HK-2 (cell line): ENCODE results near the gene ILF3.

Source experiments
- DNase-seq: peaks from one replicate; pipeline ENCODE4 v3.0.0-alpha.2; 2018; ENCODE audit not compliant: unreplicated experiment

Gene ILF3

GRCh38 chr19:10695401-10696398 is 41.6 kb downstream of the ILF3 start:
- DNase-seq, result peak; percentile 83

- peak; percentile 59 for DNase-seq
These were observed 45.6 kb downstream of the ILF3 start for GRCh38 chr19:10699650-10700335.

DNA sequence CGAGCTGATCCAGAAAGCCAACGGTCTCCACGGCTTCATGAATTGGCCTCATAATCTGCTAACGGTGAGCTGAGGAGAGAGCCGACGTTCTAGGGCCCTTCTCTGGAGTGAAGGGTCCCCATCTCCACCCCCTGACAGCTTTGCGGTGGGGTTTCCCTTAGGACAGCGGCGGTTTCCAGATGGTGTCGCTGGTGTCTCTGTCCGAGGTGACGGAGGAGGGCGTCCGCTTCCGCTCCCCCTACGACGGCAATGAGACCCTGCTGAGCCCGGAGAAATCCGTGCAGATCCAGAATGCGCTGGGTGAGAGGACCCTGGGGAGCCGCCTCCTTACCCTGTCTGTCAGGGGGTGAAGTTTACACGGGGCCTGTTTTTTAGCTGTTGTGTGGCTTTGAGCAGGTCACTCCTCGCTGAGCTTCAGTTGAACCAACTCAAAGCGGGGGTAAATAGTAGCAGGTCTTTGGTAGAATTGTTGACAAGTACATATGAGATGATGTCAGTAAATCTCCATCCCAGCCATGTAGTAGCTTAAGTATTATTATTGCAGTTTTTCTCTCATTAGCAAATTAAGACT is 47.9 kb downstream of the ILF3 start:
- DNase-seq, result no peak

GRCh38 chr19:10706990-10707389 is 52.8 kb downstream of the ILF3 start:
- no peak for DNase-seq

DNA sequence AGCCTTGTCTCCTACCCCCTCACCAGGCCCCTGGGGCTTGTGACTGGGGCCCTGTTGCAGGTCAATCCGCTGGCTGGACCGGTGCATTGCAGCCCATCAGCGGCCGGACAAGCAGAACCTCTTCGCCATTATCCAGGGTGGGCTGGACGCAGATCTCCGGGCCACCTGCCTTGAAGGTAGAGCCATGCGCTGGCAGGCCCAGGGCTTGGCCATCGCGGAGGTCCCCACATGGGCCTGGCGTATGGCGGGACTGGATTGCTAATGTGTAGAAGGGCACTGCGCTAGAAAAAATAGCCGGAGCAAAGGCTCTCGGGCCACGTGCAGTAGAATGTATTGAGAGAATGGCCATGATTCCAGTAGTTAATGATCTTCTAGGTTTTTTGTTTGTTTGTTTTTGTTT is 53.3 kb downstream of the ILF3 start:
- no peak for DNase-seq

GRCh38 chr19:10708291-10708690 is 54.1 kb downstream of the ILF3 start:
- no peak for DNase-seq

GRCh38 chr19:10712045-10712444 is 57.9 kb downstream of the ILF3 start:
- DNase-seq, result no peak

DNA sequence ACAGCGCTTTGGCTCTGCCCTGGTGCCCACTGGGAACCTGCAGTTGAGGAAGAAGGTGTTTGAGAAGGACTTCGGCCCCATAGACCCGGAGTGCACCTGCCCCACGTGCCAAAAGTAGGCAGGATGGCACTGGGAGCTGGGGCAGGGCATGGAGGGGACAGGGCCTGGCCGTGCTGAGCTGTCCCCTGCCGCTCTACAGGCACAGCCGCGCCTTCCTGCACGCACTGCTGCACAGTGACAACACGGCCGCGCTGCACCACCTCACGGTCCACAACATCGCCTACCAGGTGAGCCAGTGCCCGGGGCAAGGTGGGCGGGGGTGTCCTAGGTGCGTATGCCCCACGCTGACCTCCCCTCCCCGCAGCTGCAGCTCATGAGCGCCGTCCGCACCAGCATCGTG is 58.6 kb downstream of the ILF3 start:
- no peak for DNase-seq

DNA sequence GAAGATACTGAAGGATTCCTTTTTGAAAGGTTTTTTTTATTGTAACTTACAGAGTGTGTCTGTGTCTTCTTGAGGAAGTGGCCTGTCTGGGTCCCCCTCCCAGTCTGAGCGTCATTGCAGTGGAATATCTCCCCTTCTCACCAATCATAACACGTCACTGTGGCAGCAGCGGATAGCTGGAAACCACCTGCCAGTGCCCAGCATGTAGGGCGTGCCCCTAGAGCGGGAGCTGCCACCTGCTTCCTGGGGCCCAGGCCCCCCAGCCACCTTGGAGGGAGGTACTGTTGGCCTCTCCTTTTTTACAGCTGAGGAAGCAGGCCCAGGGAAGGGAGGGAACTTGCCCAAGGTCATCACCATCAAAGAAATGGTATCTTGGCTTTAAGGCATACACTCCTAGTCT is 59.2 kb downstream of the ILF3 start:
- no peak for DNase-seq

DNA sequence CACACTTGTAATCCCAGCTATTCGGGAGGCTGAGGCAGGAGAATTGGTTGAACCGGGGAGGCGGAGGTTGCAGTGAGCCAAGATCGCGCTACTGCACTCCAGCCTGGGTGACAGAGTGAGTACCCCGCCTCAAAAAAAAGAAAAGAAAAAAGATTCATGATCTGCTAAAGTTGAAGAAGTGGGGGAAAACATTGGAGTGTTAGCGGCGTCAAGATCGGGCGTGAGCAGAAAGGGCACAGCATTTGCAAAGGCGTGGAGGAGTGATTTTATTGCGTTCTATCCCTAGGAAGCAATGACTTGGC is 62.9 kb downstream of the ILF3 start:
- no peak for DNase-seq

DNA sequence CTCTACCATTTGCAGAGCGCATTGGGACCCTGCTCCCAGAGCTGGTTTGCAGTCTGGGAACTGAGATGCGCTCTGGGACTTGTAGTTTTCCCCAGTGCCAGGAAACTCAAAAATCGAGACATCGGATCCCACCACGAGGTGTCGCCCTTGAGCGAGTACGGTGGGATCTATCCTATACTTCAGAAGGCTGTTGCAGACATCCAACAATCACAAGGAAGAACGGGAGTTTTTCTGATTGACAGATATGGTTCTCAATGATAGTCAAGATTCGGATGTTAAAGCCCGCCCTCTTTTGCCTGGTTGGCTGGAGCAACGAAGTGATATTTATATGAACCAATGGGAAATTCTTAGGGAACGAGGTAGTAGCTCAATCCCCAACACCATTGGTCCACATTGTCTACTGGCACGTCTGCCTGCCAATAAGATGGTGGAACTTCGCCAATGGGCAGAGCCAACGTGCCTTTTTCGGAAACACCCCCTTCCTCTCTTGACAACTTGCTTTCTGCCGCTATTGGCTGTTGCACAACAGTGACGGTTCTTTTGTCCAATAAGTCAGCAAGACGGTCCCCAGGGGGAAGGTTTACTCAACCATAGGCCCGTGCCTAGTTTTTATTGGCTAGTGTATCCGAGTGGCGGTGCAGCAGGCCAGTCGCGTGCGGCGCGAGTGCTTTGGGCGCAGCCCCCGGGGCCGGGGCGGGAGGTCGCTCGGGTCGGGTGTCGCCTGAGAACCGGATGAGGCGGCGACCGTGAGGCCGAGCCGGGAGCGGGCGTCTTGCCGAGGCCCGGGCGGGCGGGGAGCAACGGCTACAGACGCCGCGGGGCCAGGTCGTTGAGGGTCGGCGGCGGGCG is 63.4 kb downstream of the ILF3 start, which contains the start of gene DNM2:
TSS of gene DNM2 (plus strand) at position 724 of the 849 bp plus-strand sequence. CDS start 164 bp downstream, outside the sequence.
- DNase-seq, result peak; percentile 98

DNA sequence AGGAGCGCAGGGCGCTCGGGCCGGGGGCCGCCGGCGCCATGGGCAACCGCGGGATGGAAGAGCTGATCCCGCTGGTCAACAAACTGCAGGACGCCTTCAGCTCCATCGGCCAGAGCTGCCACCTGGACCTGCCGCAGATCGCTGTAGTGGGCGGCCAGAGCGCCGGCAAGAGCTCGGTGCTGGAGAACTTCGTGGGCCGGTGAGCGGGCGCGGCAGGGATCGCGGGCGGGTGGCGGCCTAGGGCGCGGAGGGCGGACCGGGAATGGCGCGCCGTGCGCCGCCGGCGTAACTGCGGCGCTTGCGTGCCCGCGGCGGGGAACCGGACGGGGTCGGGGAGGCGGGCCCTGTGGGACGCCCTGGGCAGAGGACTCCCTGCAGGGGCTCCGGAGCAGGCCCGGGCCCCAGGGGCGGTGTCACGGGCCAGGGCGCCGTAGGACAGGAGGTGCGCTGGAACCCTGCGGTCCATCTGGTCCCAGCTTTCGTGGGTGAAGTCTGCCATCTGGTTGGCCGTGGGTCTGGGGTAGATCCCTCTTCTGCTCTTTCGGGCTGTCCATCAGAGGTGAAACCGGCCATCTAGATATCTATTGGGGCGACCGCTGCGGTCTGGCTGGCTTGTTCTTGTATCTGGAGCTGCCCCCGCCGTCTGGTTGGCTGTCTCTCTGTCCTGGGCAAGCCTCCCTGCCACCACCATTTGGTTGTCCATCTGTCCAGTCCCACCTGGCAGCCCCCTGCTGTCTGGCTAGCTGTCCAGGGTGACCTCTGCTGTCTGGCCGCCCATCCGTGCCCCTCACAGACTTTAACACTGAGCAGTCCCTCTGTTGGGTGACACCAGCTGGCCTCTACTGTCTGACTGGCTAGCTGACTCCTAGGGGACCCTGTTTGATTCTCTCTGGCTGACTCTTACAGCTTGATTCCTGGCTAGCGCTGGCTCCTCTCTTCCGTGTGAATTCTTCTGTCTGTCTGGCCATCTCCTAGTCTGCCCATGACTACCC is 64.4 kb downstream of the ILF3 start:
- DNase-seq, result peak; percentile 54

DNA sequence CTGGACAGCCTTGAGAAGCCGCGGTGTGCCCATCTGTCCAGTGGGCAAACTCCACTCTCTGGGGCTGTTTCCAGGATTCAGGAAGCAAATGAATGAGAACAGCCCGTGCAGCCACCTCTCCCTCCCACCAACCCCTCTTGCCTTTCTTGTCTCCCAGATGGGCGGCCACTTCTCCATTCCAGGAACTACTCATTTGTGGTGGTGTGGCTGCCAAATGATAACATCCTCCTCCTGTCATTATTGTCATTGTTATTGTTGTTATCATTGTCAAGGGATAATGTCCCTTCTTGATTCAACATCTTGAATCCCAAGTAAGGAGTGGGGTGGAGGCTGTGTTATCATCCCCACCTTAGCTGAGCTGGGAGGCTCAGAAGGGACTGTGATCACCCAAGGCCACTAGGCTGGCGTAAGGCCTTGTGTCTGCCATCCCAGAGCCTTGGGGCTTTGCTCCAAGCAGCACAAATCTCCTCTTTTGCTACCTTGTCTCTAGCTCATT is 65.4 kb downstream of the ILF3 start:
- DNase-seq, result no peak

DNA sequence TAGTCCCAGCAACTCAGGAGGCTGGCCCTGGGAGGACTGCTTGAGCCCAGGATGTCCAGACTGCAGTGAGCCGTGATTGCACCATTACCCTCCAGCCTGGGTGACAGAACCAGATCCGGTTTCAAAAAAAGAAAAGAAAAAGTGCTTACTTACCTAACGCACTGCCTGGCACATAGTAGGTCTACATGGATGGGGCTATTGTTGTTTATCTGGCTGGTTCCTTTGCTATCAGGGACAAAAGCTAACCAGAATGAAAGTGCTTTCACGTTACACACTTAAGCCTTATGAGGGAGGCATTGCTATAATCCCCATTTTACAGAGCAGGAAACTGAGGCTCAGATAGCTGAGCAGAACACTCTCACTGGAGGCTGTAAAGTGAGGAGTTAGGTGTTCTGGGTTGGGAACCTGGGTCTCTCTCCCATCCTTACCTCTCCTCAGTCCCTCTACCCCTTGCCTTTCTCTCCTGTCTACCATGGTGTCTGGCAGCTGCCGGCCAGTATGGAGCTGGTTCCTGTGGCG is 66.5 kb downstream of the ILF3 start:
- DNase-seq, result no peak

DNA sequence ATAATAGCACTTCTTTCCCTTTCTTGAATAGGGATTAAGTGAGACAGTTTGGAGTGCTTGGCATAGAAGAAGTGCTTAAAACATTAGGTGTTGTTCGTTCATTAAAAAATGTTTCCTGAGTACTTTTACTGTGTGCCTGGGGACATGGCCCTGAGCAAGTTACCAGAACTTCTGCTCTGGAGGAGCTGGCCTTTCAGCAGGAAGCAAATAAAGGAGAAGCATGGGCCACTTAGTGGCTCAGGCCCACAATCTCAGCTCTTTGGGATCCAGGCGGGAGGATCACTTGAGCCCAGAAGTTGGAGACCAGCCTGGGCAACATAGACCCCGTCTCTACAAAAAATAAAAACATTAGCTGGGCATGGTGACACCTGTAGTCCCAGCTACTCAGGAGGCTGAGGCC is 69.4 kb downstream of the ILF3 start:
- DNase-seq, result no peak

GRCh38 chr19:10724573-10725071 is 70.5 kb downstream of the ILF3 start:
- no peak for DNase-seq

- DNase-seq, result no peak
These were observed 71.3 kb downstream of the ILF3 start for GRCh38 chr19:10725415-10725814.

DNA sequence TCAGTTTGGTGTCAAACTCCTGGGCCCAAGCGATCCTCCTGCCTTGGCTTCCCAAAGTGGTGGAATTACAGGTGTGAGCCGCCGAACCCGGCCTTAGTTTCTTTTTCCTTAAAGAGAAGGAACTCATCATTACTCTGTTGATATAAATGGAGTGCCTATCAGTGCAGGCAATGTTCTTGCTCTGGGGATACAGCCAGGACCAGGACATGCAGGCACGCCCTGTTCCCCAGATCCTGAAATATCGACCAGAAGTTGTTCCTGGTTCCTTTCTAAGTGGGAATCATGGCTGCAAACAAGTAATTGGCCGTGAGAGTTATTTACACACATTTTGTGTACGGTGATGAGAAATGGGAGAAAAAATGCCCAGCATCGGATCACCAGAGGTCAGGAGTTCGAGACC is 72.1 kb downstream of the ILF3 start:
- DNase-seq, result no peak

- DNase-seq, result no peak
These were observed 73.6 kb downstream of the ILF3 start for GRCh38 chr19:10727685-10728201.

- no peak for DNase-seq
These were observed 75.3 kb downstream of the ILF3 start for GRCh38 chr19:10729411-10729810.
